Lung (tissue), 12 donors: ENCODE measurements around the gene EXOC2. TPM values are rescaled to one million over a fixed set of nuclear protein-coding genes. Genes with fewer than 3 reads are reported as not detected.

Experiments used
- ATAC-seq: fragments of 200-7000 bp; cut with Tn5 transposase; one replicate; pipeline ENCODE4 v1.9.1; 2020; ENCODE audit warnings: moderate number of reproducible peaks; ENCODE audit not compliant: insufficient read depth, low FRiP score
- DNase-seq, 3 donors: peaks; one replicate each; pipeline ENCODE4 v3.0.0-alpha.2; 2013 to 2017
- H3K27ac ChIP-seq, 2 donors: one replicate each; pipeline ENCODE4 v1.5.1; 2013; ENCODE audit warnings: mild to moderate bottlenecking in 2 of 2, moderate library complexity in 2 of 2, control low read depth in 1 of 2, inconsistent platforms in 1 of 2, low read depth in 1 of 2, low read length in 1 of 2
- H3K27me3 ChIP-seq, 3 donors: one replicate each; pipeline ENCODE4 v1.5.1; 2013; ENCODE audit warnings: low read length in 2 of 3; ENCODE audit not compliant: control insufficient read depth in 3 of 3, insufficient read depth in 3 of 3
- H3K36me3 ChIP-seq, 4 donors: one replicate each; pipeline ENCODE4 v1.5.1; 2013; ENCODE audit warnings: low read length in 4 of 4, mild to moderate bottlenecking in 1 of 4, moderate library complexity in 1 of 4; ENCODE audit not compliant: control insufficient read depth in 4 of 4, insufficient read depth in 4 of 4
- H3K4me1 ChIP-seq, 5 donors: one replicate each; pipeline ENCODE4 v1.5.1; 2013; ENCODE audit warnings: low read length in 5 of 5, mild to moderate bottlenecking in 2 of 5, moderate library complexity in 1 of 5; ENCODE audit not compliant: control insufficient read depth in 5 of 5, insufficient read depth in 5 of 5
- H3K4me3 ChIP-seq: one replicate; pipeline ENCODE4 v1.5.1; 2013; ENCODE audit warnings: mild to moderate bottlenecking, control low read depth, moderate library complexity
- H3K9ac ChIP-seq, 2 donors: one replicate each; pipeline ENCODE4 v1.5.1; 2013; ENCODE audit warnings: low read length in 2 of 2, control low read depth in 1 of 2; ENCODE audit not compliant: insufficient read depth in 1 of 2
- H3K9me3 ChIP-seq, 4 donors: one replicate each; pipeline ENCODE4 v1.5.1; 2013; ENCODE audit warnings: low read length in 3 of 4, mild to moderate bottlenecking in 1 of 4, moderate library complexity in 1 of 4; ENCODE audit not compliant: control insufficient read depth in 4 of 4, insufficient read depth in 3 of 4
- CTCF ChIP-seq: IDR thresholded peaks from 2 replicates; pipeline ENCODE4 v1.5.1; 2012; ENCODE audit warnings: mild to moderate bottlenecking; ENCODE audit errors: control extremely low read depth, extremely low read depth
- WGBS, 2 donors: extraction: QIAGEN DNeasy Blood & Tissue Kit; methylation state at CpG; one replicate each; pipeline ENCODE4 v1.1.7; 2013; 5-methylcytosine and 5-hydroxymethylcytosine counted together
- polyA plus RNA-seq, 2 donors: library from polyadenylated mRNA; stranded (reverse); fragments of 200-250 nt; gene quantifications; one replicate each; pipeline ENCODE4 v1.2.1, GENCODE V29; 2013
- total RNA-seq, 2 donors: library from RNA; depleted of rRNA in 1 of 2; stranded (reverse); fragments of >200 nt in 1 of 2; gene quantifications; one replicate each; pipeline ENCODE4 v1.2.1, GENCODE V29; 2014 to 2021
- donor health status: control.
- donor health status: control.
- donor health status: Bipolar disorder and iron deficiency.
- donor health status: healthy.
- donor health status: DM: yes; HTN: yes; CAD: no.

Gene EXOC2
- total and polyA plus RNA-seq, 4 donors: 6.3 to 33.0 (median 12.8) TPM

- H3K4me1 ChIP-seq: peaks cover 0 to 11% (median 0%) of the 10 kb centered on the region in 5 donors
- no peaks in the 10 kb centered on the region for H3K27me3 ChIP-seq
- no peak overlapping the region for H3K9ac ChIP-seq
- no peaks in the 10 kb centered on the region for H3K36me3 ChIP-seq
- peaks cover 0 to 5% (median 0%) of the 10 kb centered on the region in 4 donors for H3K9me3 ChIP-seq
- H3K27ac ChIP-seq: no peak overlapping the region
- 92 to 95% methylated on average over 60 to 62 of the region's 62 CpGs for WGBS, 2 donors
- no peak overlapping the region for H3K4me3 ChIP-seq
- no peak for TF ChIP-seq CTCF
- ATAC-seq: no peak
- DNase-seq: no peak
These were observed 243.2 kb downstream of the EXOC2 start for GRCh38 chr6:449486-450419.

DNA sequence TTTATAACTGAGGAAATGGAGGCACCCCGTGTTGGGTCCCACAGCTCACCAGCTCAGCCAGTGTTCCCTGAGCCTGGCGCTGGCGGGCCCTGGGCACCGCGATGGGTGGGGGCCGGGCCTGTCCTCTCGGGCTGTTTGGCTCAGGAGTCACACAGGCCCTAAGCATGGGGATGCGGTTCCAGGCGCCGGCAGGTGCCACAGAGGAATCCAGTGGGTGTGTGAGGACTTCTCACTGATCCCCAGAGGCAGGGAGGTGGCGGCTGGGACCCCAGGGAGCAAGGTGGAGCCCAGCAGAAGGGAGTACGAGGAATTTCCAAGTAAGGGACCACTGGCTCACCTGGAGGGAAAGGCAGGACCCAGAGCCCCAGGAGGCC lies 243.9 kb downstream of the EXOC2 start:
- H3K36me3 ChIP-seq: no peaks in the 10 kb centered on the region
- no peak for DNase-seq
- no peak overlapping the region for H3K27ac ChIP-seq
- H3K27me3 ChIP-seq: no peaks in the 10 kb centered on the region
- H3K9ac ChIP-seq: no peak overlapping the region
- peaks cover 0 to 11% (median 0%) of the 10 kb centered on the region in 5 donors for H3K4me1 ChIP-seq
- 86 to 95% methylated on average over 12 of the region's 12 CpGs for WGBS, 2 donors
- no peak for ATAC-seq
- no peak for TF ChIP-seq CTCF
- peaks cover 0 to 5% (median 0%) of the 10 kb centered on the region in 4 donors for H3K9me3 ChIP-seq
- H3K4me3 ChIP-seq: no peak overlapping the region

GRCh38 chr6:448296-449056 lies 244.5 kb downstream of the EXOC2 start:
- Histone ChIP-seq H3K9ac (no peak overlapping the region), H3K4me1 (peaks cover 0 to 11% (median 0%) of the 10 kb centered on the region in 5 donors), H3K4me3 (no peak overlapping the region), H3K27ac (no peak overlapping the region), H3K27me3 (no peaks in the 10 kb centered on the region), H3K9me3 (peaks cover 0 to 5% (median 0%) of the 10 kb centered on the region in 4 donors), H3K36me3 (no peaks in the 10 kb centered on the region)
- DNase-seq: no peak
- no peak for TF ChIP-seq CTCF
- WGBS, 2 donors: 86 to 93% methylated on average over 19 of the region's 19 CpGs
- no peak for ATAC-seq
